ENCODE measurements around the gene CACTIN. TPM values are rescaled to one million over a fixed set of nuclear protein-coding genes. Genes with fewer than 3 reads are reported as not detected.
A peak's percentile ranks its signal among the peaks of the same experiment; 100 is the strongest.
"Not testable (repeated sequence)": the region's sequence is repeated elsewhere in the genome, so short reads cannot be mapped to it uniquely, and the experiment has no call there.

CACTIN gene
- total and polyA plus RNA-seq, 10 donors: 10.8 to 27.1 (median 21.8) TPM

- DNase-seq: no peak
- peaks cover 0 to 93% (median 60%) of the 10 kb centered on the region in 6 donors for H3K36me3 ChIP-seq
- no peak overlapping the region for H3K4me3 ChIP-seq
- no peaks in the 10 kb centered on the region for H3K4me1 ChIP-seq
- TF ChIP-seq, protein P1, sequence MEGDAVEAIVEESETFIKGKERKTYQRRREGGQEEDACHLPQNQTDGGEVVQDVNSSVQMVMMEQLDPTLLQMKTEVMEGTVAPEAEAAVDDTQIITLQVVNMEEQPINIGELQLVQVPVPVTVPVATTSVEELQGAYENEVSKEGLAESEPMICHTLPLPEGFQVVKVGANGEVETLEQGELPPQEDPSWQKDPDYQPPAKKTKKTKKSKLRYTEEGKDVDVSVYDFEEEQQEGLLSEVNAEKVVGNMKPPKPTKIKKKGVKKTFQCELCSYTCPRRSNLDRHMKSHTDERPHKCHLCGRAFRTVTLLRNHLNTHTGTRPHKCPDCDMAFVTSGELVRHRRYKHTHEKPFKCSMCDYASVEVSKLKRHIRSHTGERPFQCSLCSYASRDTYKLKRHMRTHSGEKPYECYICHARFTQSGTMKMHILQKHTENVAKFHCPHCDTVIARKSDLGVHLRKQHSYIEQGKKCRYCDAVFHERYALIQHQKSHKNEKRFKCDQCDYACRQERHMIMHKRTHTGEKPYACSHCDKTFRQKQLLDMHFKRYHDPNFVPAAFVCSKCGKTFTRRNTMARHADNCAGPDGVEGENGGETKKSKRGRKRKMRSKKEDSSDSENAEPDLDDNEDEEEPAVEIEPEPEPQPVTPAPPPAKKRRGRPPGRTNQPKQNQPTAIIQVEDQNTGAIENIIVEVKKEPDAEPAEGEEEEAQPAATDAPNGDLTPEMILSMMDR (IDR thresholded peaks at IDR 0.05 in 8 of 11, conservative IDR thresholded peaks at IDR 0.05 in 3 of 11): no peak
- TF ChIP-seq POLR2A (IDR thresholded peaks at IDR 0.05): no peak
- no peak for TF ChIP-seq POLR2AphosphoS5 (IDR thresholded peaks at IDR 0.05)
- intact Hi-C loops (cut with DNase I; ENCODE audit: low total_unique reads): no loop called here
- 94 to 98% (median 95%) methylated on average over 7 to 33 of the region's 33 CpGs for whole genome bisulfite sequencing, 5 donors
- no peak overlapping the region for H3K27ac ChIP-seq
- no peaks in the 10 kb centered on the region for H3K27me3 ChIP-seq (replicated peaks in 1 of 7)
- H3K9me3 ChIP-seq: no peaks in the 10 kb centered on the region
Measured at GRCh38 chr19:3648037-3648905, 21.7 kb upstream of the CACTIN start.

DNA sequence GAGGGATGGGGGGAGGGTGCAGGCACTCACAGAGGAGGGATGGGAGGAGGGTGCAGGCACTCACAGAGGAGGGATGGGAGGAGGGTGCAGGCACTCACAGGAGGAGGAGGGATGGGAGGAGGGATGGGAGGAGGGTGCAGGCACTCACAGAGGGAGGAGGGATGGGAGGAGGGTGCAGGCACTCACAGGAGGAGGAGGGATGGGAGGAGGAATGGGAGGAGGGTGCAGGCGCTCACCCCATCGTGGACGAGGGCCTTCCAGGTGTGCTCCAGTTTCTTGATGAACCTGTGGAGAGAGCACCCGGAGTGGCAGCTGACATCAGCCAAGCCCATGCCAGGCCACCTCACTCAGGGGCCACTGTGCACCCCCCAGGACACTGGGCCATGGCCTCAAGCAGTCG is 20.5 kb upstream of the CACTIN start:
- DNase-seq; H3K27me3 ChIP-seq (replicated peaks in 1 of 7); intact Hi-C loops (cut with DNase I; ENCODE audit: low total_unique reads); H3K9me3 ChIP-seq; H3K4me1 ChIP-seq; H3K27ac ChIP-seq; H3K4me3 ChIP-seq: not testable (repeated sequence)
- peaks cover 0 to 93% (median 56%) of the 10 kb centered on the region in 6 donors for H3K36me3 ChIP-seq
- peak in 1 of 3 donors; percentile 22 for TF ChIP-seq POLR2AphosphoS5 (IDR thresholded peaks at IDR 0.05)
- whole genome bisulfite sequencing, 5 donors: 86 to 100% (median 95%) methylated on average over 4 to 5 of the region's 5 CpGs

DNA sequence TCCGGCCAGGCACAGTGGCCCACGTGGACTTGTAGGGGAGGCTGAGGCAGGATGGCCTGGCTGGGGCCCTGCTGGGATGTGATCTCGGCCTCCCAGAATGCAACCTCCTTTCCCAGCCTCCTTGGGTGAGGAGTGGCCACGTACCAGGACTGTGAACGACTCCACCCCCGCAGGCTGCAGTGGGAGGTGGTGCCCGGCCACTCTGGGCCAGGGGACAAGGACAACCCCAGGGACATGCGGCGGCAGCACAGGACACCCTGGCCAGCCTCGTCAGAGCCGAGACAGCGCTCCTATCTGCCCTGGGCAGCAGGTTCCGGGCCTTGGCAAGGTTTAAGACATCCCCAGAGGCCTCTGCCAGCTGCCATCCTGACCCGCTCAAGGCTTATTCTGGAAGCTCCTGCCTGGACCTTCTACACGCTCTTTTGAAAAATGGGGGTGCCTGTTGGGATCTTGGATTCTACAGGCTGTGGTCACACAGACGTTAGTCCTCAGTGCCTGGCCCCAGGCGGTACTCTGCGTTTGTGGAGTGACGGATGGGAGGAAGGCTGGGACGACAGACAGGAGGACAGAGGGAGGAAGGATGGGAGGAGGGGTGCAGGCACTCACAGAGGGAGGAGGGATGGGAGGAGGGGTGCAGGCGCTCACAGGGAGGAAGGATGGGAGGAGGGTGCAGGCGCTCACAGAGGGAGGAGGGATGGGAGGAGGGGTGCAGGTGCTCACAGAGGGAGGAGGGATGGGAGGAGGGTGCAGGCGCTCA is 19.9 kb upstream of the CACTIN start:
- 86 to 92% (median 90%) methylated on average over 12 to 23 of the region's 23 CpGs for WGBS, 5 donors
- Histone ChIP-seq H3K9me3 (no peaks in the 10 kb centered on the region), H3K36me3 (peaks cover 0 to 93% (median 56%) of the 10 kb centered on the region in 6 donors), H3K4me3 (no peak overlapping the region), H3K27ac (no peak overlapping the region), H3K4me1 (no peaks in the 10 kb centered on the region), H3K27me3 (replicated peaks in 1 of 7) (no peaks in the 10 kb centered on the region)
- TF ChIP-seq POLR2AphosphoS5 (IDR thresholded peaks at IDR 0.05): no peak
- no peak for TF ChIP-seq POLR2A (IDR thresholded peaks at IDR 0.05)
- TF ChIP-seq, protein P1 (IDR thresholded peaks at IDR 0.05 in 8 of 11, conservative IDR thresholded peaks at IDR 0.05 in 3 of 11): no peak
- intact Hi-C loops (cut with DNase I; ENCODE audit: low total_unique reads): no loop called here
- no peak for DNase-seq

DNA sequence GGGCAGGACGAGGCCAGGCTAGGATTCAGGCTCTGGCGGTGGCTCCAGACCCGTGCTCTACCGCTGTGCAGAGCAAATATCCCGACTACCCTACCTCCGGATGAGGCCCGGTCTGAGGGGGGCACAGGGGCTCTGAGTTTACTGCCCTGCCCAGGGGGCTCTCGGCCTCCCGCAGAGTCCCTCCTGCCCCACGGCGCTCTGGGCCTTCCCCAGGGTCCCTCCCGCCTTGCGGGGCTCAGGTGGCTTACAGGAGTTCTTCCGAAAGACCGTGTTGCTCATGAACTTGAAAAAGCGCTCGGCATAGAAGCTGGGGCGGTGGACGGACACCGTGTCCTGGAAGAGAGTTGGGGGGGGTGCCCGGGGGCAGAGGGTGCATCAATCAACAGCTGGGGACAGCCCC is 19.1 kb upstream of the CACTIN start:
- Histone ChIP-seq H3K27me3 (replicated peaks in 1 of 7) (no peaks in the 10 kb centered on the region), H3K36me3 (peaks cover 0 to 93% (median 57%) of the 10 kb centered on the region in 6 donors), H3K27ac (no peak overlapping the region), H3K9me3 (no peaks in the 10 kb centered on the region), H3K4me1 (no peaks in the 10 kb centered on the region), H3K4me3 (no peak overlapping the region)
- 91 to 100% (median 93%) methylated on average over 6 to 21 of the region's 21 CpGs for WGBS, 5 donors
- no peak for TF ChIP-seq POLR2AphosphoS5 (IDR thresholded peaks at IDR 0.05)
- TF ChIP-seq, protein P1 (IDR thresholded peaks at IDR 0.05 in 8 of 11, conservative IDR thresholded peaks at IDR 0.05 in 3 of 11): no peak
- no peak for TF ChIP-seq POLR2A (IDR thresholded peaks at IDR 0.05)
- intact Hi-C loops (cut with DNase I; ENCODE audit: low total_unique reads): no loop called here
- DNase-seq: no peak
